Tibial nerve (tissue), 4 donors: ENCODE results near the gene TRAPPC3. TPM values are rescaled to one million over a fixed set of nuclear protein-coding genes. Genes with fewer than 3 reads are reported as not detected.
A peak's percentile ranks its signal among the peaks of the same experiment; 100 is the strongest.

ENCODE experiments used
- DNase-seq, 2 donors: peaks; one replicate each; pipeline ENCODE4 v3.0.0-alpha.2; 2019; ENCODE audit warnings: low spot score in 2 of 2
- H3K27ac ChIP-seq, 4 donors: fragments of 200-600 bp; sonication (generic) in 3 of 4; one replicate each; pipeline ENCODE4 v1.5.1; 2017 to 2019; ENCODE audit warnings: mild to moderate bottlenecking in 1 of 4
- H3K27me3 ChIP-seq, 2 donors: fragments of 200-600 bp; sonication (generic) in 1 of 2; one replicate each; pipeline versions ENCODE4 v1.5.1 to v1.6.0; 2017 to 2019
- H3K36me3 ChIP-seq, 3 donors: fragments of 200-600 bp; sonication (generic); one replicate each; pipeline ENCODE4 v1.5.1; 2018 to 2019
- H3K4me1 ChIP-seq, 4 donors: fragments of 200-600 bp; sonication (generic) in 3 of 4; one replicate each; pipeline ENCODE4 v1.5.1; 2017 to 2019
- H3K4me3 ChIP-seq, 4 donors: fragments of 200-600 bp; sonication (generic) in 3 of 4; one replicate each; pipeline ENCODE4 v1.5.1; 2017 to 2019; ENCODE audit warnings: mild to moderate bottlenecking in 1 of 4, moderate library complexity in 1 of 4
- H3K9me3 ChIP-seq, 4 donors: fragments of 200-600 bp; sonication (generic) in 3 of 4; one replicate each; pipeline ENCODE4 v1.5.1; 2017 to 2019
- CTCF ChIP-seq, 5 experiments: fragments of 200-600 bp in 3 of 5; fragments of 450-650 bp in 2 of 5; sonication (generic) in 3 of 5; IDR thresholded peaks; one replicate each; pipeline ENCODE4 v1.5.1; 2016 to 2019; ENCODE audit warnings: antibody characterized with exemption in 5 of 5, mild to moderate bottlenecking in 3 of 5, moderate library complexity in 2 of 5
- EP300 ChIP-seq, 2 donors: sonication (generic); formaldehyde crosslinking; IDR thresholded peaks; one replicate each; pipeline ENCODE4 v1.6.1; 2017; ENCODE audit warnings: antibody characterized with exemption in 2 of 2, mild to moderate bottlenecking in 1 of 2
- POLR2A ChIP-seq, 2 donors: fragments of 450-650 bp; IDR thresholded peaks; one replicate each; pipeline ENCODE4 v1.6.1; 2017; ENCODE audit warnings: antibody characterized with exemption in 2 of 2, mild to moderate bottlenecking in 2 of 2, moderate library complexity in 2 of 2
- WGBS, 2 donors: methylation state at CpG; one replicate each; pipeline ENCODE4 v1.1.5; 2018; 5-methylcytosine and 5-hydroxymethylcytosine counted together
- total RNA-seq, 4 donors: library from RNA; depleted of rRNA; stranded (reverse); fragments of >200 nt; gene quantifications; one replicate each; pipeline ENCODE4 v1.1.0, GENCODE V29; 2016

The TRAPPC3 gene
- total RNA-seq, 4 donors from 2014 or later, result 48.0 to 90.4 (median 69.1) TPM

- H3K9me3 ChIP-seq, result no peaks in the 10 kb centered on the region
- no peaks in the 10 kb centered on the region for H3K27me3 ChIP-seq
- no peak overlapping the region for H3K4me3 ChIP-seq
- peaks cover 0 to 43% (median 17%) of the 10 kb centered on the region in 4 donors for H3K4me1 ChIP-seq
- 80 to 81% methylated on average over 3 of the region's 3 CpGs for WGBS, 2 donors
- H3K27ac ChIP-seq, result peak overlapping the region in 1 of 4 donors; percentile 81
- DNase-seq, result no peak
- no peak for TF ChIP-seq POLR2A (IDR thresholded peaks at IDR 0.05)
- peaks cover 0 to 11% (median 0%) of the 10 kb centered on the region in 3 donors for H3K36me3 ChIP-seq
Measured at GRCh38 chr1:36132029-36132428, 17.3 kb downstream of the TRAPPC3 start.

GRCh38 chr1:36128905-36129206, 20.4 kb downstream of the TRAPPC3 start:
- Histone ChIP-seq H3K27me3 (no peaks in the 10 kb centered on the region), H3K36me3 (no peaks in the 10 kb centered on the region), H3K9me3 (no peaks in the 10 kb centered on the region), H3K4me3 (no peak overlapping the region), H3K27ac (no peak overlapping the region), H3K4me1 (peaks cover 0 to 44% (median 11%) of the 10 kb centered on the region in 4 donors)
- TF ChIP-seq POLR2A (IDR thresholded peaks at IDR 0.05) (no peak), EP300 (IDR thresholded peaks at IDR 0.05) (no peak), CTCF (IDR thresholded peaks at IDR 0.05) (no peak)
- WGBS, 2 donors, result 82 to 83% methylated on average over 3 of the region's 3 CpGs
- DNase-seq, result no peak

- H3K36me3 ChIP-seq, result no peaks in the 10 kb centered on the region
- H3K4me1 ChIP-seq, result peaks cover 0 to 44% (median 9%) of the 10 kb centered on the region in 4 donors
- DNase-seq, result no peak
- H3K9me3 ChIP-seq, result no peaks in the 10 kb centered on the region
- no peak for TF ChIP-seq EP300 (IDR thresholded peaks at IDR 0.05)
- no peak for TF ChIP-seq POLR2A (IDR thresholded peaks at IDR 0.05)
- TF ChIP-seq CTCF (IDR thresholded peaks at IDR 0.05), result no peak
- H3K27me3 ChIP-seq, result no peaks in the 10 kb centered on the region
- peak overlapping the region in 1 of 4 donors; percentile 88 for H3K27ac ChIP-seq
- WGBS, 2 donors, result 85 to 86% methylated on average over 11 of the region's 11 CpGs
- H3K4me3 ChIP-seq, result no peak overlapping the region
Measured at GRCh38 chr1:36128126-36128904, 21.0 kb downstream of the TRAPPC3 start.

- DNase-seq, result no peak
- Histone ChIP-seq H3K27me3 (no peaks in the 10 kb centered on the region), H3K36me3 (no peaks in the 10 kb centered on the region), H3K9me3 (no peaks in the 10 kb centered on the region), H3K4me1 (peaks cover 0 to 41% (median 6%) of the 10 kb centered on the region in 4 donors), H3K27ac (peak overlapping the region in 2 of 4 donors; percentile 64 to 88), H3K4me3 (no peak overlapping the region)
- WGBS, 2 donors, result 40 to 60% methylated on average over 3 to 7 of the region's 7 CpGs
- TF ChIP-seq EP300 (IDR thresholded peaks at IDR 0.05) (no peak), CTCF (IDR thresholded peaks at IDR 0.05) (no peak)
Measured at GRCh38 chr1:36126797-36127500, 22.3 kb downstream of the TRAPPC3 start.

- TF ChIP-seq CTCF (IDR thresholded peaks at IDR 0.05), result no peak
- no peak for TF ChIP-seq EP300 (IDR thresholded peaks at IDR 0.05)
- no peak for TF ChIP-seq POLR2A (IDR thresholded peaks at IDR 0.05)
- H3K4me1 ChIP-seq, result peaks cover 0 to 41% (median 6%) of the 10 kb centered on the region in 4 donors
- WGBS, 2 donors, result 64 to 66% methylated on average over 21 of the region's 21 CpGs
- peak overlapping the region in 2 of 4 donors; percentile 49 to 60 for H3K4me3 ChIP-seq
- H3K36me3 ChIP-seq, result no peaks in the 10 kb centered on the region
- no peaks in the 10 kb centered on the region for H3K27me3 ChIP-seq
- DNase-seq, result no peak
- no peaks in the 10 kb centered on the region for H3K9me3 ChIP-seq
- peak overlapping the region in 3 of 4 donors; percentile 52 to 88 (median 84) for H3K27ac ChIP-seq
Measured at GRCh38 chr1:36126005-36126716, 23.1 kb downstream of the TRAPPC3 start.
